Measurements from ENCODE around the gene CGB5. TPM values are rescaled to one million over a fixed set of nuclear protein-coding genes. Genes with fewer than 3 reads are reported as not detected.
A peak's percentile ranks its signal among the peaks of the same experiment; 100 is the strongest.

The CGB5 gene
- total RNA-seq, 1 experiment from 2014 or later: not detected

DNA sequence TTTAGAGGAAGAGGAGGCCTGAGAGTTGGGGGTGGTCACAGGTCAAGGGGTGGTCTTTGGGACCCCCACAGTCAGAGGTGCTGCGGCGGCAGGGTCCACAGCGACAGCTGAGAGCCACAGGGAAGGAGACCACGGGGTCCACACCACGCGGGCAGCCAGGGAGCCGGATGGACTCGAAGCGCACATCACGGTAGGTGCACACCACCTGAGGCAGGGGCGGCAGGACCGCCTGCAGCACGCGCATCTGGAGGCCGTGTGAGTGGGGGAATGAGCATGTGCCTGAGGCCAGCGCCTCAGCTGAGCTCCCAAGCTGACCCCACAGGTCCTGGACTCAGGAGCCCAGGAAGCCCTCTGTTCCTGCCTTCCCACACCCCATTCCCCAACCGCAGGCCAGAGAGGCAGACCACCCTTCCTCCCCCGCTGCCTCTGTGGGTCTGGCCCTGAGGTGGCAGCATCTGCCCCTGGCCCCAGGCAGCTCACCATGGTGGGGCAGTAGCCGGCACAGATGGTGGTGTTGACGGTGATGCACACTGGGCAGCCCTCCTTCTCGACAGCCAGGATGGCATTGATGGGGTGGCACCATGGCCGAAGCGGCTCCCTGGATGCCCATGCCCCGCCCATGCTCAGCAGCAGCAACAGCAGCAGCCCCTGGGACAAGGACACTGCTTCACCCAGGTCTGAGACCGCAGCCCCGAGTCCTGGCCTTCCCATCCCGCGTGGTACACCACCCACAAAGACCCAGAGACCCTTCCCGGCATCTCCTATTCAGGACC is 27.4 kb upstream of the CGB5 start:
- in situ Hi-C loops (cut with HindIII; ENCODE audit: low pct_unique_long_range_greater_than_20kb, low sequenced_read_pairs) (no loop called here), intact Hi-C loops (cut with micrococcal nuclease; ENCODE audit: unreplicated experiment) (no loop called here)
- DNase-seq (ENCODE audit: low read depth, low spot score) (no peak), ATAC-seq (no peak)
- H3K9me3 ChIP-seq (ENCODE audit: control insufficient read depth, insufficient read depth, low read depth, low read length): no peaks in the 10 kb centered on the region
- POLR2A ChIA-PET: no interaction called here
- CTCF ChIA-PET: no interaction called here
- no peaks in the 10 kb centered on the region for H3K36me3 ChIP-seq (ENCODE audit: control insufficient read depth, insufficient read depth, low read length)
- no TSS peak for BruUV-seq (replicated peaks)
- no peak overlapping the region for H3K4me3 ChIP-seq (ENCODE audit: low read depth in 2 of 2, low read length in 2 of 2)
- H3K4me1 ChIP-seq (ENCODE audit: control insufficient read depth, insufficient read depth, low read length): no peaks in the 10 kb centered on the region; the same call in 1 of the 2 replicates
- H3K27me3 ChIP-seq (ENCODE audit: control insufficient read depth, insufficient read depth, low read length): no peaks in the 10 kb centered on the region
- no peak overlapping the region for H3K27ac ChIP-seq (ENCODE audit: low read length)
- TF ChIP-seq POLR2AphosphoS5 (IDR thresholded peaks at IDR 0.05; ENCODE audit: low read depth, low read length): no peak
- TF ChIP-seq, protein P1, sequence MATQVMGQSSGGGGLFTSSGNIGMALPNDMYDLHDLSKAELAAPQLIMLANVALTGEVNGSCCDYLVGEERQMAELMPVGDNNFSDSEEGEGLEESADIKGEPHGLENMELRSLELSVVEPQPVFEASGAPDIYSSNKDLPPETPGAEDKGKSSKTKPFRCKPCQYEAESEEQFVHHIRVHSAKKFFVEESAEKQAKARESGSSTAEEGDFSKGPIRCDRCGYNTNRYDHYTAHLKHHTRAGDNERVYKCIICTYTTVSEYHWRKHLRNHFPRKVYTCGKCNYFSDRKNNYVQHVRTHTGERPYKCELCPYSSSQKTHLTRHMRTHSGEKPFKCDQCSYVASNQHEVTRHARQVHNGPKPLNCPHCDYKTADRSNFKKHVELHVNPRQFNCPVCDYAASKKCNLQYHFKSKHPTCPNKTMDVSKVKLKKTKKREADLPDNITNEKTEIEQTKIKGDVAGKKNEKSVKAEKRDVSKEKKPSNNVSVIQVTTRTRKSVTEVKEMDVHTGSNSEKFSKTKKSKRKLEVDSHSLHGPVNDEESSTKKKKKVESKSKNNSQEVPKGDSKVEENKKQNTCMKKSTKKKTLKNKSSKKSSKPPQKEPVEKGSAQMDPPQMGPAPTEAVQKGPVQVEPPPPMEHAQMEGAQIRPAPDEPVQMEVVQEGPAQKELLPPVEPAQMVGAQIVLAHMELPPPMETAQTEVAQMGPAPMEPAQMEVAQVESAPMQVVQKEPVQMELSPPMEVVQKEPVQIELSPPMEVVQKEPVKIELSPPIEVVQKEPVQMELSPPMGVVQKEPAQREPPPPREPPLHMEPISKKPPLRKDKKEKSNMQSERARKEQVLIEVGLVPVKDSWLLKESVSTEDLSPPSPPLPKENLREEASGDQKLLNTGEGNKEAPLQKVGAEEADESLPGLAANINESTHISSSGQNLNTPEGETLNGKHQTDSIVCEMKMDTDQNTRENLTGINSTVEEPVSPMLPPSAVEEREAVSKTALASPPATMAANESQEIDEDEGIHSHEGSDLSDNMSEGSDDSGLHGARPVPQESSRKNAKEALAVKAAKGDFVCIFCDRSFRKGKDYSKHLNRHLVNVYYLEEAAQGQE (IDR thresholded peaks at IDR 0.05; ENCODE audit: insufficient read depth in 1 of 2, low read depth in 2 of 2, low read length in 1 of 2): no peak
- TF ChIP-seq SIN3A (IDR thresholded peaks at IDR 0.05; ENCODE audit: borderline replicate concordance, insufficient read depth, low read depth, low read length): no peak

DNA sequence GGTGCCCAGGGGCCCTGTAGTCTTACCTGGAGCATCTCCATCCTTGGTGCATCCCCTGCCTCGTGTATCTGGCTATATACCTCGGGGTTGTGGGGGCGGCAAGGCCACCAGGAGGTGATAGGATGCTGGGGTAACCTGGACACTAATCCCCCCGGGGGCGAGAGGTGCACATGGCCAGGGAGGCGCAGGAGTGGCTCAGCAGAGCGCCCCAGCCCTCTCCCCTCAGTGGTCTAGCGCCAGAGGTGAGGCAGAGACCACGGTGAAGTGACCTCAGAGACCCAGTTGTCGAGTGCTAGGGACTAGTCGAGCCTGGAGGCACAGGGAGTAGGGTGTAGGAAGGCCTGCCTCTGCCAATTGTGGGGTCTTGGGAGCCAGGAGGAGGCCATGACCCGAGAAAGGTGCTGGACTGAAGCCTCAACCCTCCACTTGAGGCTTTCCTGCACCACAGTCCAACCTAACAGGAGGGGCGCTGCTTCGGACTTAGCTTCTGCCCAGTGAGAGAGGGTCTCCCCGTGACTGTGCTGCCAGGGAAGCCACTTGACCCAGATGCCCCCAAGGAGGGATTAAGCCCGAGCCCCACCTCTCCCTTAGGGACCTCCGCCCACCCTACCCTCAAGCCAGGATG is 26.5 kb upstream of the CGB5 start, which contains the start of gene LHB:
LHB (minus strand) TSS at position 51 of the 625 bp plus-strand sequence; CDS start at position 41, 10 bp downstream.
- BruUV-seq (replicated peaks): no TSS peak
- Histone ChIP-seq H3K36me3 (ENCODE audit: control insufficient read depth, insufficient read depth, low read length) (no peaks in the 10 kb centered on the region), H3K9me3 (ENCODE audit: control insufficient read depth, insufficient read depth, low read depth, low read length) (no peaks in the 10 kb centered on the region), H3K27me3 (ENCODE audit: control insufficient read depth, insufficient read depth, low read length) (no peaks in the 10 kb centered on the region), H3K4me3 (ENCODE audit: low read depth in 2 of 2, low read length in 2 of 2) (peak within 1 kb of the TSS; percentile 43 to 51), H3K27ac (ENCODE audit: low read length) (peak within 1 kb of the TSS; percentile 29; the same call in 1 of the 2 replicates), H3K4me1 (ENCODE audit: control insufficient read depth, insufficient read depth, low read length) (no peaks in the 10 kb centered on the region; the same call in 1 of the 2 replicates)
- in situ Hi-C loops (cut with HindIII; ENCODE audit: low pct_unique_long_range_greater_than_20kb, low sequenced_read_pairs) (no loop called here), intact Hi-C loops (cut with micrococcal nuclease; ENCODE audit: unreplicated experiment) (no loop called here)
- ATAC-seq (no peak; the same call in 1 of the 2 replicates), DNase-seq (ENCODE audit: low read depth, low spot score) (no peak)
- CTCF ChIA-PET: interaction anchor here (0.6 kb wide), 1 partner anchor 18 kb away, joined by 3 read pairs; no protein-coding TSS in a partner anchor
- TF ChIP-seq CTCF (IDR thresholded peaks at IDR 0.05) (no peak), TCF7L2 (IDR thresholded peaks at IDR 0.05; ENCODE audit: low read depth, low read length) (no peak), SIN3A (IDR thresholded peaks at IDR 0.05; ENCODE audit: borderline replicate concordance, insufficient read depth, low read depth, low read length) (no peak), POLR2AphosphoS5 (IDR thresholded peaks at IDR 0.05; ENCODE audit: low read depth, low read length) (no peak)
- TF ChIP-seq, protein P1 (IDR thresholded peaks at IDR 0.05; ENCODE audit: insufficient read depth in 1 of 2, low read depth in 2 of 2, low read length in 1 of 2): no peak
- POLR2A ChIA-PET: interaction anchor here (0.5 kb wide), 1 partner anchor 43 kb away, joined by 15 read pairs; no protein-coding TSS in a partner anchor

Measured in Panc1 (cell line).